HG03460 (cell line): Measurements from ENCODE around the gene GPAT3.
"Not testable (repeated sequence)": the region's sequence is repeated elsewhere in the genome, so short reads cannot be mapped to it uniquely, and the experiment has no call there.

ENCODE experiments used
- ATAC-seq: cut with Tn5 transposase; IDR thresholded peaks from one replicate; pipeline ENCODE4 v1.9.1; 2021; ENCODE audit not compliant: unreplicated experiment

GPAT3 gene

GRCh38 chr4:83548151-83548905, 12.4 kb downstream of the GPAT3 start:
- ATAC-seq, result peak; percentile 92

- ATAC-seq, result no peak
Observed at GRCh38 chr4:83552083-83552482, 16.2 kb downstream of the GPAT3 start.

GRCh38 chr4:83552924-83553323, 17.0 kb downstream of the GPAT3 start:
- ATAC-seq, result peak; percentile 65

- no peak for ATAC-seq
Observed at GRCh38 chr4:83556006-83556707, 20.2 kb downstream of the GPAT3 start.

GRCh38 chr4:83556816-83557215, 20.9 kb downstream of the GPAT3 start:
- no peak for ATAC-seq

- ATAC-seq, result no peak
Observed at GRCh38 chr4:83558059-83558653, 22.2 kb downstream of the GPAT3 start.

GRCh38 chr4:83558680-83559079, 22.8 kb downstream of the GPAT3 start:
- no peak for ATAC-seq

- ATAC-seq, result no peak
Observed at GRCh38 chr4:83560523-83560922, 24.6 kb downstream of the GPAT3 start.

- ATAC-seq, result no peak
Observed at GRCh38 chr4:83561381-83561780, 25.5 kb downstream of the GPAT3 start.

GRCh38 chr4:83563998-83564397, 28.1 kb downstream of the GPAT3 start:
- no peak for ATAC-seq

- no peak for ATAC-seq
Observed at GRCh38 chr4:83568062-83568461, 32.2 kb downstream of the GPAT3 start.

GRCh38 chr4:83569429-83569828, 33.5 kb downstream of the GPAT3 start:
- ATAC-seq, result no peak

GRCh38 chr4:83569987-83570386, 34.1 kb downstream of the GPAT3 start:
- ATAC-seq, result peak; percentile 82

- no peak for ATAC-seq
Observed at GRCh38 chr4:83572848-83573247, 36.9 kb downstream of the GPAT3 start.

GRCh38 chr4:83574247-83574646, 38.3 kb downstream of the GPAT3 start:
- ATAC-seq, result no peak

GRCh38 chr4:83576237-83576636, 40.3 kb downstream of the GPAT3 start:
- not testable (repeated sequence) for ATAC-seq

GRCh38 chr4:83581411-83582288, 45.7 kb downstream of the GPAT3 start:
- ATAC-seq, result peak; percentile 71

- peak; percentile 66 for ATAC-seq
Observed at GRCh38 chr4:83582289-83582785, 46.4 kb downstream of the GPAT3 start.

- no peak for ATAC-seq
Observed at GRCh38 chr4:83585982-83586508, 50.1 kb downstream of the GPAT3 start.

- ATAC-seq, result no peak
Observed at GRCh38 chr4:83589279-83589678, 53.4 kb downstream of the GPAT3 start.

GRCh38 chr4:83591056-83591455, 55.1 kb downstream of the GPAT3 start:
- ATAC-seq, result no peak
